Keratinocyte (primary cell): ENCODE measurements around the gene DMRTB1. TPM values are rescaled to one million over a fixed set of nuclear protein-coding genes. Genes with fewer than 3 reads are reported as not detected.

Source experiments
- DNase-seq: peaks from one replicate; pipeline ENCODE4 v3.0.0-alpha.2; 2011; ENCODE audit warnings: low read depth, missing footprints, low spot score
- FAIRE-seq: peaks from 2 replicates; lab custom pipeline; 2011; peaks lifted over from hg19 to GRCh38; lab: Jason Lieb, UNC
- H2AFZ ChIP-seq: 2 replicates; pipeline ENCODE4 v1.6.0; 2012; ENCODE audit warnings: low read length, control low read depth, inconsistent platforms; ENCODE audit not compliant: control insufficient read depth
- H3K27ac ChIP-seq: 2 replicates; pipeline ENCODE4 v1.5.1; 2011; ENCODE audit warnings: low read length; ENCODE audit not compliant: control insufficient read depth, insufficient read depth
- H3K27me3 ChIP-seq: 3 replicates; pipeline ENCODE4 v1.6.0; 2011; ENCODE audit warnings: low read length; ENCODE audit not compliant: control insufficient read depth, insufficient read depth; ENCODE audit errors: extremely low read depth
- H3K36me3 ChIP-seq, 2 experiments: 2 replicates in 1 of 2; 3 replicates in 1 of 2; pipeline ENCODE4 v1.5.1; 2011; ENCODE audit warnings: low read length in 2 of 2, mild to moderate bottlenecking in 1 of 2; ENCODE audit not compliant: control insufficient read depth in 2 of 2, insufficient read depth in 2 of 2; ENCODE audit errors: extremely low read depth in 1 of 2
- H3K4me1 ChIP-seq: 3 replicates; pipeline ENCODE4 v1.5.1; 2011; ENCODE audit warnings: low read length; ENCODE audit not compliant: control insufficient read depth, insufficient read depth; ENCODE audit errors: extremely low read depth
- H3K4me2 ChIP-seq: 3 replicates; pipeline ENCODE4 v1.6.0; 2011; ENCODE audit warnings: low read depth, low read length; ENCODE audit not compliant: control insufficient read depth, insufficient read depth; ENCODE audit errors: extremely low read depth
- H3K4me3 ChIP-seq, 3 experiments: fragments of 200-600 bp in 1 of 3; sonication (generic) in 1 of 3; 2 replicates in 2 of 3; 3 replicates in 1 of 3; pipeline ENCODE4 v1.5.1; 2011 to 2016; ENCODE audit warnings: low read length in 3 of 3, mild to moderate bottlenecking in 3 of 3, control low read depth in 2 of 3, inconsistent platforms in 1 of 3, low read depth in 1 of 3, mixed read lengths in 1 of 3, mixed run types in 1 of 3, moderate library complexity in 1 of 3; ENCODE audit not compliant: control insufficient read depth in 2 of 3, insufficient read depth in 2 of 3; ENCODE audit errors: extremely low read depth in 1 of 3
- H3K79me2 ChIP-seq: 2 replicates; pipeline ENCODE4 v1.6.0; 2012; ENCODE audit warnings: low read length; ENCODE audit not compliant: control insufficient read depth, insufficient read depth
- H3K9ac ChIP-seq: 3 replicates; pipeline ENCODE4 v1.6.0; 2011; ENCODE audit warnings: low read length; ENCODE audit not compliant: control insufficient read depth, insufficient read depth; ENCODE audit errors: extremely low read depth
- H3K9me1 ChIP-seq: 3 replicates; pipeline ENCODE4 v1.6.0; 2011; ENCODE audit warnings: low read length; ENCODE audit not compliant: control insufficient read depth, insufficient read depth; ENCODE audit errors: extremely low read depth
- H3K9me3 ChIP-seq: 2 replicates; pipeline ENCODE4 v1.5.1; 2012; ENCODE audit warnings: low read depth, low read length; ENCODE audit not compliant: control insufficient read depth
- H4K20me1 ChIP-seq: 3 replicates; pipeline ENCODE4 v1.6.0; 2011; ENCODE audit warnings: low read length; ENCODE audit not compliant: control insufficient read depth, insufficient read depth; ENCODE audit errors: extremely low read depth
- EZH2 ChIP-seq: IDR thresholded peaks from one replicate; pipeline ENCODE4 v1.6.1; 2012; ENCODE audit warnings: inconsistent platforms, mild to moderate bottlenecking, low read length, moderate library complexity
- dilution Hi-C: fragments of 300-500 bp; cut with MboI; formaldehyde crosslinking; loops from one replicate; pipeline ENCODE4 v1.7.0; 2020; ENCODE audit warnings: low sequenced_read_pairs; ENCODE audit not compliant: extremely low pct_ligation_motif_present
- polyA plus RNA-seq, 5 experiments: library from polyadenylated mRNA; depleted of rRNA in 3 of 5; stranded (reverse) in 3 of 5; stranded (forward) in 1 of 5; unstranded in 1 of 5; fragments of >200 nt; gene quantifications; 1 replicate in 1 of 5; 2 replicates in 3 of 5; 3 replicates in 1 of 5; pipeline versions ENCODE4 v1.2.1 to v1.2.3, GENCODE V29; 2011 to 2012; ENCODE audit warnings: missing spikeins in 2 of 5, low read depth in 1 of 5, low replicate concordance in 1 of 5
- TF ChIP-seq, protein P1 (sequence below), 3 experiments: IDR thresholded peaks in 1 of 3; conservative IDR thresholded peaks in 1 of 3; optimal IDR thresholded peaks in 1 of 3; 2 replicates in 2 of 3; 3 replicates in 1 of 3; pipeline versions ENCODE3 to v1.5.1; 2011; ENCODE audit warnings: low read length in 3 of 3, mild to moderate bottlenecking in 3 of 3, moderate library complexity in 2 of 3, control low read depth in 1 of 3, inconsistent platforms in 1 of 3; ENCODE audit not compliant: insufficient read depth in 2 of 3; ENCODE audit errors: extremely low read depth in 1 of 3

DMRTB1 gene
- polyA plus RNA-seq, 1 donor (not counting 4 experiments of a cell fraction or from before 2014, with no cell fraction given): not detected

- Histone ChIP-seq H2AFZ (no peak overlapping the region), H3K4me3 (no peak overlapping the region), H3K79me2 (no peaks in the 10 kb centered on the region), H3K27ac (no peak overlapping the region), H3K4me2 (no peak overlapping the region), H3K27me3 (peaks cover 25% of the 10 kb centered on the region), H3K4me1 (no peaks in the 10 kb centered on the region), H3K9ac (no peak overlapping the region), H3K9me3 (no peaks in the 10 kb centered on the region), H3K36me3 (no peaks in the 10 kb centered on the region), H3K9me1 (no peaks in the 10 kb centered on the region), H4K20me1 (no peaks in the 10 kb centered on the region)
- FAIRE-seq (no peak), DNase-seq (no peak)
- dilution Hi-C loops: no loop called here
- TF ChIP-seq EZH2: no peak
- TF ChIP-seq, protein P1, sequence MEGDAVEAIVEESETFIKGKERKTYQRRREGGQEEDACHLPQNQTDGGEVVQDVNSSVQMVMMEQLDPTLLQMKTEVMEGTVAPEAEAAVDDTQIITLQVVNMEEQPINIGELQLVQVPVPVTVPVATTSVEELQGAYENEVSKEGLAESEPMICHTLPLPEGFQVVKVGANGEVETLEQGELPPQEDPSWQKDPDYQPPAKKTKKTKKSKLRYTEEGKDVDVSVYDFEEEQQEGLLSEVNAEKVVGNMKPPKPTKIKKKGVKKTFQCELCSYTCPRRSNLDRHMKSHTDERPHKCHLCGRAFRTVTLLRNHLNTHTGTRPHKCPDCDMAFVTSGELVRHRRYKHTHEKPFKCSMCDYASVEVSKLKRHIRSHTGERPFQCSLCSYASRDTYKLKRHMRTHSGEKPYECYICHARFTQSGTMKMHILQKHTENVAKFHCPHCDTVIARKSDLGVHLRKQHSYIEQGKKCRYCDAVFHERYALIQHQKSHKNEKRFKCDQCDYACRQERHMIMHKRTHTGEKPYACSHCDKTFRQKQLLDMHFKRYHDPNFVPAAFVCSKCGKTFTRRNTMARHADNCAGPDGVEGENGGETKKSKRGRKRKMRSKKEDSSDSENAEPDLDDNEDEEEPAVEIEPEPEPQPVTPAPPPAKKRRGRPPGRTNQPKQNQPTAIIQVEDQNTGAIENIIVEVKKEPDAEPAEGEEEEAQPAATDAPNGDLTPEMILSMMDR (optimal IDR thresholded peaks at IDR 0.05 in 1 of 3, IDR thresholded peaks at IDR 0.05 in 1 of 3, conservative IDR thresholded peaks at IDR 0.05 in 1 of 3; ENCODE audit: extremely low read depth in 1 of 3, insufficient read depth in 2 of 3, low read length in 3 of 3): no peak
These were observed 38.9 kb upstream of the DMRTB1 start for GRCh38 chr1:53420341-53420740.

- Histone ChIP-seq H3K36me3 (no peaks in the 10 kb centered on the region), H3K4me2 (no peak overlapping the region), H3K9me3 (no peaks in the 10 kb centered on the region), H2AFZ (no peak overlapping the region), H4K20me1 (no peaks in the 10 kb centered on the region), H3K9ac (no peak overlapping the region), H3K27me3 (peaks cover 25% of the 10 kb centered on the region), H3K27ac (no peak overlapping the region), H3K4me1 (no peaks in the 10 kb centered on the region), H3K79me2 (no peaks in the 10 kb centered on the region), H3K4me3 (no peak overlapping the region), H3K9me1 (no peaks in the 10 kb centered on the region)
- dilution Hi-C loops: no loop called here
- no peak for FAIRE-seq
- TF ChIP-seq, protein P1 (optimal IDR thresholded peaks at IDR 0.05 in 1 of 3, IDR thresholded peaks at IDR 0.05 in 1 of 3, conservative IDR thresholded peaks at IDR 0.05 in 1 of 3; ENCODE audit: extremely low read depth in 1 of 3, insufficient read depth in 2 of 3, low read length in 3 of 3): no peak
- TF ChIP-seq EZH2: no peak
- no peak for DNase-seq
These were observed 38.0 kb upstream of the DMRTB1 start for GRCh38 chr1:53421208-53421607.
